ENCODE measurements around the gene GNL2.
"Not testable (repeated sequence)": the region's sequence is repeated elsewhere in the genome, so short reads cannot be mapped to it uniquely, and the experiment has no call there.

The GNL2 gene

DNA sequence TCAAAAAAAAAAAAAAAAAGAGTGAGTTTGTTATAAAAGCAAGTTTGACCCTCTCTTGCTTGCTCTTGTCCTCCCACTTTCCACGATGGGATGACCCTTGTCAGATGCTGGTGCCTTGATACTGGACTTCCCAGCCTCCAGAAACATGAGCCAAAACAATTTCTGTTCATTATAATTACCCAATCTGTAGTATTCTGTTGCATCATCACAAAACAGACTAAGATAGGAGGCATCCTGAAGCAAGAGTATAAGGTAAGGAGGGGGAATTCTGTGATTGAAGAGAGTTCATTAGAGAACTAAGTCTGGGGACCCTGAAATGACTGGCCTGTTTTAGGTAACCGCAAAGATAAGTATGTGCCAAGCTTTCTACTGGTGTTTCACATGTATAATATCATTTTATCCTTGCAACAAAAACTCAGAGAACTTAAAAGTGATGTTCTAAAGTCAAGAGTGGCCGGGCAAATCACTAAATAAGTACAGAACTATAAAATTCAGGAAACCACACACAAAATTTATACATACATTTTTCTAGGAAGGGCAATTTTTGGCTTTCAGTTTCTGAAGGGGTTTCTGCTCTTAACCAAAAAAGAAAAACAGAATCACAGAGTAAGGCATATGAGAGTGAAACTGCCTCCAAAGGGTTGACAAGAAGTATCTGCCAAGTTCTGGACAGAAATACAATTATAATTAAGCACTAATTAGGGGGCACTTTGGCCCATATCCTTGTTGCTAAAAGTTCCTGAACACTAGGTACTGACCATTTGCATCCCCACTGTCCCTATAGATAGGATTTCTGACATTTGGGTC lies 25.0 kb downstream of the GNL2 start:
- no peak for DNase-seq (ENCODE audit: low read depth)
- TF ChIP-seq, protein P1, sequence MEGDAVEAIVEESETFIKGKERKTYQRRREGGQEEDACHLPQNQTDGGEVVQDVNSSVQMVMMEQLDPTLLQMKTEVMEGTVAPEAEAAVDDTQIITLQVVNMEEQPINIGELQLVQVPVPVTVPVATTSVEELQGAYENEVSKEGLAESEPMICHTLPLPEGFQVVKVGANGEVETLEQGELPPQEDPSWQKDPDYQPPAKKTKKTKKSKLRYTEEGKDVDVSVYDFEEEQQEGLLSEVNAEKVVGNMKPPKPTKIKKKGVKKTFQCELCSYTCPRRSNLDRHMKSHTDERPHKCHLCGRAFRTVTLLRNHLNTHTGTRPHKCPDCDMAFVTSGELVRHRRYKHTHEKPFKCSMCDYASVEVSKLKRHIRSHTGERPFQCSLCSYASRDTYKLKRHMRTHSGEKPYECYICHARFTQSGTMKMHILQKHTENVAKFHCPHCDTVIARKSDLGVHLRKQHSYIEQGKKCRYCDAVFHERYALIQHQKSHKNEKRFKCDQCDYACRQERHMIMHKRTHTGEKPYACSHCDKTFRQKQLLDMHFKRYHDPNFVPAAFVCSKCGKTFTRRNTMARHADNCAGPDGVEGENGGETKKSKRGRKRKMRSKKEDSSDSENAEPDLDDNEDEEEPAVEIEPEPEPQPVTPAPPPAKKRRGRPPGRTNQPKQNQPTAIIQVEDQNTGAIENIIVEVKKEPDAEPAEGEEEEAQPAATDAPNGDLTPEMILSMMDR (conservative IDR thresholded peaks at IDR 0.05; ENCODE audit: low read length) = no peak
- H3K4me3 ChIP-seq (ENCODE audit: low read length) = no peak overlapping the region

DNA sequence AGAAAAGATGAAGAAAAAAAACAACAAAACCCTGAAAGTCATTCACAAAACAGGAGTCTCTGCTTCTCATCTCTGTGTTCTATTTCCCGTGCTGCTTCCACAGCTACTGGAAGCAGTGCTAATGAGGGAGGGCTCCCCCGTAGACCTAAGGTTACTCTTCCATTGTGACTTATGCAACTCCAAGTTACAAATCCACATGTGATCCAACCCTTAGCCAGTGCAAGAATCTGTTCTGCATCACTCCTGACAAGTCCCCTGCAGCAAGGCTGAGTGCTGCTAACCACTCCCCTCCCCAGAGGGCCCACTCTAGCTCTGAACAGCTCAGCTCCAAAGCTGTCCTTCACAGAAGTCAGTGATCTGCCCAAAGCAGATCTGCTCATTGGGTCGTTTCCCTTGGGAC lies 28.7 kb downstream of the GNL2 start:
- no peak for DNase-seq (ENCODE audit: low read depth)
- TF ChIP-seq, protein P1 (conservative IDR thresholded peaks at IDR 0.05; ENCODE audit: low read length) = no peak

DNA sequence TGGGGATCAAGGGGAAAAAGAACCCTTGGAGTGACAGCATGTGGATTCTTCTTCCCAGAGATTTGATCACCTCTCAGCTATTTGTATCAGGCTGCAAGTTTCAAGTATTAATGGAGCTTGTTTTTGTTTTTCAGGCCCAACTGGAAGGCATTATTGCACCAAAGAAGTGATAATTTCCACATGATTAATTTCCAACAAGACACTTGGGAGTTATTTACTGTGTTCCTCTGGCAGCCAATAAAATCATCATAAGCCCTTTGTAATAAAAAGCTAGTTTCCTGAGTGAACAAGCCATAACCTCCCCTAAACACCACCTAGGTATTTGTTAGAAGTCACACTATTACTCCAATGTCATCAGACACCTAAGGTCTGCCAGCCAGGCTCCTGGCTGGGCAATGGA lies 30.8 kb downstream of the GNL2 start:
- no peak for DNase-seq (ENCODE audit: low read depth)
- TF ChIP-seq, protein P1 (conservative IDR thresholded peaks at IDR 0.05; ENCODE audit: low read length) = no peak
- H3K4me3 ChIP-seq (ENCODE audit: low read length) = no peak overlapping the region

More for the DNA sequence above, 28.7 kb downstream of the GNL2 start:
- no peak overlapping the region for H3K4me3 ChIP-seq (ENCODE audit: low read length)

DNA sequence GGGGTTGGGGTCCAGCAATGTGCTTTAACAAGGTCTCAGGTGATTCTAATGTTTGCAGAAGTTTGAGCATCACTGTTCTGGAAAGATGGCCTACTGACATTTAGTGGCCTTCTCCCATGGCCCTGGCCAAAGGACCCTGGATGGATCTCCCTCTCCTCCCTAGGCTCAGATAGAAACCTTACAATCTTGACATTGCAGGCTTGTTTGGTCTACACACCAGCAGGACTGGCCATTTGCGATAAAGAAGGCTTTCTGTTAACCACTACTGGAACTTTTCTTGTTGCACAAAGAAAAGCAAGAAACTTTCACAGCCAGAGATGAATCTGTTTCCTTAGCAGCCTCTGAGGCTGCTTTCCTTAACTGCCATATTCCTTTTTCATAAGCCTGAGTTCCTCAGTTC lies 32.8 kb downstream of the GNL2 start:
- TF ChIP-seq, protein P1 (conservative IDR thresholded peaks at IDR 0.05; ENCODE audit: low read length) = no peak
- DNase-seq (ENCODE audit: low read depth) = no peak
- H3K4me3 ChIP-seq (ENCODE audit: low read length) = no peak overlapping the region

DNA sequence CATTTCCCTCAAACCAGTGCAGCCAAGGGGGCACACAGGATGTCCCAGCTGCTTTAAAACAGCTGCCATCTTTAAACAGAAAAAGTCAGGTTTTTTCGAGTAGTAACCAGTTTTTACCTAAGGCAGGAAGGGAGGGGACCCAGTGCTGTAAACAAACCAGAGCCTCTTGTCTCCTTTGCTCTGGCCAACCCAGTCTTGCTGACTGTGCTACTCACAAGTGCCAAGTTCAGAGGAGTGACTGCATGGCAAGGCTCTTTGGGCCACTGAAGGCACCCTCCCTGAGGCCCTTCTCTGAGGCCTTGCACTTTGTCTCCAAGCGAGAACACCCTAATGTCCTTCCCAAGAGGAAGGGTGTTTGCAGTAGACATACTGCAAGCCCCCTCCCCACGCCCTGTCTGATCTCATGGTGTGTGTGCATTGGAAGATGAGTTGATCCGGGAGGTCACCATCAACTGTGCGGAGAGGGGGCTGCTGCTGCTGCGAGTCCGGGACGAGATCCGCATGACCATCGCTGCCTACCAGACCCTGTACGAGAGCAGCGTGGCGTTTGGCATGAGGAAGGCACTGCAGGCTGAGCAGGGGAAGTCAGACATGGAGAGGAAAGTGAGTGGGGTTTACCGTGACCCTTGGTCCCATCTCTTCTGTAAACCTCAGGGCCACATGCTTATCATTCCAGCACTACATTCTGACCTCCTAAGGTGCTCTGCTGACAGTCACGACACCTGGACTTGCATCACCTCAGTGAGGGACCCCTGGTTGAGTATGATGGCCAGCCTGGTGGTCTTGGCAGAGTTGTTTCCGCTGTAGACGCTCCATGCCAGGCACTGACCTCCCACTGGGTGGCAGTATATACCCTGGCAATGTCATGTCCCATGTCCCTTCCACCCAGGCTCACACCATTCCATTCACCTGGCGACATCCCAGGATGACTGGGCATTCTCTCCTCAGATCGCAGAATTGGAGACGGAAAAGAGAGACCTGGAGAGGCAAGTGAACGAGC lies 34.3 kb downstream of the GNL2 start:
- TF ChIP-seq, protein P1 (conservative IDR thresholded peaks at IDR 0.05; ENCODE audit: low read length) = peak; percentile 60
- no peak overlapping the region for H3K4me3 ChIP-seq (ENCODE audit: low read length)
- DNase-seq (ENCODE audit: low read depth) = peak; percentile 46

DNA sequence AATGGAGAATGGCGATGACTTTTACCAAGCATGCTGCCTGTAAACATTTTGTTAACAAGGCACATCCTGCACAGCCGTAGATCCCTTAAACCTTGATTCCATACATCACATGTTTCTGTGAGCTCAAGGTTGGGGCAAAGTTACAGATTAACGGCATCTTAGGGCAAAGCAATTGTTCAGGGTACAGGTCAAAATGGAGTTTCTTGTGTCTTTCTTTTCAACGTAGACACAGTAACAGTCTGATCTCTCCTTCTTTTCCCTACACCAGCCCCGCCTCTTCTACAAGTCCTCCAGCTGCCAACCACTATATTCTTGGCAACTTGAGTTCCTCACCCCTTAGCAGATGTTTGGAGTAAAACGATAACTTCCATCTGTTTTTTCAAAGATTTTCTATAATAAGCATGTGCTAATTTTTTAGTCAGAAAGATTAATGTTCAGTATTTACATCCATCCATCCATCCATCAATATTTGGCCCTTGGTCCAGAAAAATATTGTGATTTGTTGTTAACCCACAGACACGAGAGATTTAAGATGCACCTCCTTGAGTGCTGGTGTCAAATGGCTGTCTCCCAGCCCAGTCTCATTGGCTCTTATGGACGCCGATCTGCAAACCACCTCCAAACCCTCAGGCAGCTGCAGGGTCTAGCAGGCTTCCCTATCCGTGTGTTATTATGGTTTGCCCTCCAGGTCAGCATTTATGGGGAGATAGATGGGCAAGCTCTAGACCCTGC lies 35.2 kb downstream of the GNL2 start:
- peak; percentile 46 for DNase-seq (ENCODE audit: low read depth)

DNA sequence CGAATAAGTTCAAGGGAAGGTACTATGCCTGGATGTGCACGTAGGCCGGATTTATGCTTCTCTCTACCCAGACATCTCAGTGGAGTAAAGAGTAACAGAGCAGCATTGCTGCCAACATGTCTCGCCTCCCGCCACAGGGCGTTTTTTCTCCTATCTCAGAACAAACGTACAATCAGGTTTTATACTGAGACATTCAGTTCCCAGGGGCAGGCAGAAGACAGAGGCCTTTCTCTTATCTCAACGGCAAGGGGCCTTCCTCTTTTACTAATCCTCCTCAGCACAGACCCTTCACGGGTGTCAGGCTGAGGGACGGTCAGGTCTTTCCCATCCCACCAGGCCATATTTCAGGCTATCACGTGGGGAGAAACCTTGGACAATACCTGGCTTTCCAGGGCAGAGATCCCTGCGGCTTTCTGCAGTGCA lies 35.8 kb downstream of the GNL2 start:
- not testable (repeated sequence) for H3K4me3 ChIP-seq (ENCODE audit: low read length); DNase-seq (ENCODE audit: low read depth)

More for the DNA sequence above, 35.2 kb downstream of the GNL2 start:
- no peak overlapping the region for H3K4me3 ChIP-seq (ENCODE audit: low read length)
- TF ChIP-seq, protein P1 (conservative IDR thresholded peaks at IDR 0.05; ENCODE audit: low read length) = no peak

Data from AG10803 (cell line).